Adrenal gland (tissue), 5 donors: ENCODE results near the gene CACNB4.

Experiments used
- CTCF ChIP-seq, 6 experiments: fragments of 450-650 bp in 4 of 6; fragments of 200-600 bp in 2 of 6; sonication (generic) in 1 of 6; IDR thresholded peaks; 1 replicate in 5 of 6; 2 replicates in 1 of 6; pipeline versions ENCODE4 v1.5.1 to v1.8.0; 2016 to 2021; ENCODE audit warnings: antibody characterized with exemption in 6 of 6, mild to moderate bottlenecking in 2 of 6, moderate library complexity in 1 of 6
- POLR2A ChIP-seq, 2 donors: fragments of 450-650 bp; IDR thresholded peaks; one replicate each; pipeline ENCODE4 v1.6.1; 2017; ENCODE audit warnings: antibody characterized with exemption in 2 of 2, mild to moderate bottlenecking in 2 of 2, moderate library complexity in 1 of 2
- donor health status: DM: no; HTN: no; CAD: no.

GRCh38 chr2:151927501-151928221 is 171.2 kb downstream of the CACNB4 start:
- TF ChIP-seq CTCF (IDR thresholded peaks at IDR 0.05) = no peak
- no peak for TF ChIP-seq POLR2A (IDR thresholded peaks at IDR 0.05)
